Stimulated activated CD8-positive, alpha-beta memory T cell treated with anti-CD3 and anti-CD28 coated beads, Interleukin-15, amount 100 ng/mL, for 24 hours (primary cell): ENCODE data around the gene EDIL3.
"Not testable (repeated sequence)": the region's sequence is repeated elsewhere in the genome, so short reads cannot be mapped to it uniquely, and the experiment has no call there.

Source experiments
- DNase-seq: peaks from one replicate; pipeline ENCODE4 v3.0.0-alpha.2; 2020; ENCODE audit warnings: low read depth

Gene EDIL3

DNA sequence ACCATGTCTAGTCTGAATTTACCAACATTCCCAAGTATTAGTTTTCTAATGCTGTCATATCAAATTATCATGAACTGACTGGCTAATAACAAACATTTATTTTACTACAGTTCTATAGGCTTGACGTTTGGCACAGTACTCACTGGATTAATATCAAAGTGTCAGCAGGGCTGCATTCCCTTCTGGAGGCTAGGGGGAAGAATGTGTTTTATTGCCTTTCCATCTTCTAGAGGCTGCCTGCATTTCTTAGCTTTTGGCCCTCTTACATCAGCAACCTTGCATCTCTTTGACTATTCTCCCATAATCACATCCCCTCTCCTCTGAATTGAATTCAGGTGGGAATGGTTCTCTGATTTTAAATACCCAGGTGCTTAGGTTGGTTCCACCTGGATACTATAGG is 84.7 kb downstream of the EDIL3 start:
- no peak for DNase-seq

DNA sequence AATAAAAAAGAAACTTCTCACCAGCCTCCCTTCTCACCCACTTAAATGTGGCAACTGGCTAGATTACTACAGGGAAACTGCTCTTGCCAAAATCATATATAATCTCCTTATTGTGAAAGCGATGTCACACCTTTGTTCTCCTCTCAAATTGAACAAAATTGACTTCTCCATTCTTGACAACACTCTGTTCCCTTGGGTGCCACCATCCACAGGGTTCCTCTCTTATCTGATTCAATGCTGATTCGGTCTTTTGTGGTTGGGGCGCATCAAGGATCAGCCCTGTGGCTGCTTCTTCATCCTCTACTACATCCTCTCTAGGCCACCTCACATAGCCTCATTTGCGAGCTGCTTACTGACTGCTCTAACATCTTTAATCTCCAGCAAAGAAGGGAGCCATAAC is 86.1 kb downstream of the EDIL3 start:
- no peak for DNase-seq

DNA sequence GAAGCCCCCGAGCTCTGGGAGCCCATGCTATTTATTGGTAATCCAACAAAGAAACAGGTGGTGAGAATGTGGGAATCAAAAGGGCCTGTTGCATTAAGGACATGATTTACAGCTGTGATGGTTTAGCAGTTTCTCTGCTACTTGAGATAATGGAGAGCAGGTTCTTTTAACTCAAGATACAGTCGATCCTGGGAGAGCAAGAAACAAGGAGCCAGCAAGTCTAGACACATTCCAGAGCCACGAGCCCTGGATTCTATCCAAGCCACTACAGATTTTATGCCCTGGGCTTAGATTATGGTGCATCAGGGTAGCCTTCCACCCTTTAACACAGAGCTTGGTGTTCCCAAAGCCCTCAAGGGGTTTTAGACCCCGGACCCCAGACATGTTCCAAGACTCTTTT is 87.0 kb downstream of the EDIL3 start:
- DNase-seq = not testable (repeated sequence)

DNA sequence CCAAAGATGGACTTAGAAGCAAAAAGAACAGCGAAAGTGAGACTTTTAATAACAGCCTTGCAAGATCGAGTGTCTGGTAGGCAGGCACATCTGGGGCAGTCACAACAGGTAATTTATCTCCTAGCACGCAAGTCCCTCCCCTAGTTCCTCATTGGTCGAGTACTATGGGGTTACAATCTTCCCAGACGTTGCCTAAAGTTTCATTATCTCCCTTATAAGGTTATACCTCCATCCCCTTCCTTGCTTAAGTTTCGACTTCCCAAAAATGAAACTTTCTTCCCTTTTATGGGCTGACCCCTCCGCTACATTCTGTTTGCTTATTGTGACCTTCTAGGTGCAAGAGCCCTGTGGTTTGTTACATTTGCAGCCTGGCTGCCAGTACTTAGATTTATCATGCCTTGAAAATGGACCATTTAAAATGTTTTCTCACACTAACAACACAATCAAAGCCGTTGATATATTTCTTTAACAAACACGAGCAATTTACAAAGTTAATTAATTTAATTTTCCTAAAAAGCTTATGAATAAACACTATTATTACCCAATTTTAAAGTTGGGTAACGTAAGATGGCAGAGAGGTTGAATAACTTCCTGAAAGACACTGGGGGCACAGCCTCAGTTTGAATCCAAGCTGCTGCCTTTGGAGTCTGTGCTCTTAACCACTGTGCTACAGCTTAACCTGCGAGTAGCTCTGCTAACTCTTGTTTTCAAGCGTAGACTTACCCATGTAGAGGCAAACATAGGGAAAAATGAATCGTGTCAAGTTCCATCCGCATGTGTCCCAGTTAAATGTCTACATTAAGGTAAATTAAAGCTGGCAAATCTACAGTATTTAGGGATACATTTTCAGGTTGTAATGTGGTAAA is 91.7 kb downstream of the EDIL3 start:
- no peak for DNase-seq

DNA sequence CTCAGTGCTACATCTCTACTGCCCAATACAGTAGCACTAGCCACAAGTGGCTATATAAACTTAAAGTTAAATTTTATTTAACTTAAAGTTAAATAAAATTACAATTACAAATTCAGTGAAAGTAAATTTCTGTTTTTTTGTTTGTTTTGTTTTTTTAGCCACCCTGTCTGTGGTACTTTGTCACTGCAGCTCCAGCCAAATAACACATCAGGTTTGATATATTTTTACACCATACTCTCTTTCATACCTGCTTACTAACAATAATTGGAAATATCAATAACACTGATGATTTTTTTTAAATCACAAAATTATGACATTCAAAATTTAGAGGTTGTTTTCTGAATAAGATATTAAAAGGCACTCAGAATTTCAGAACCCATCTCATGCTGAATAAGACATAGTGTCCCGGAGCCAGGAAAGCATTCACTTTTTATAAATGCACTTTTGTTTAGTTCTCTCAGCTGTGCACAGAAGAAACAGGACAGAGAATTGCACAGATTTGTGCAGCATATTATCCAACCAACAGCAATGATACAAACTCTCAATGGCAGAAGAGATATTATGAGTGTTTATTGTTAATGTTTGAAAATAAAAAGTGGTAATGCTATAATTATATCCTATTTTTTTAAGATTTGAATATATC is 92.6 kb downstream of the EDIL3 start:
- no peak for DNase-seq

DNA sequence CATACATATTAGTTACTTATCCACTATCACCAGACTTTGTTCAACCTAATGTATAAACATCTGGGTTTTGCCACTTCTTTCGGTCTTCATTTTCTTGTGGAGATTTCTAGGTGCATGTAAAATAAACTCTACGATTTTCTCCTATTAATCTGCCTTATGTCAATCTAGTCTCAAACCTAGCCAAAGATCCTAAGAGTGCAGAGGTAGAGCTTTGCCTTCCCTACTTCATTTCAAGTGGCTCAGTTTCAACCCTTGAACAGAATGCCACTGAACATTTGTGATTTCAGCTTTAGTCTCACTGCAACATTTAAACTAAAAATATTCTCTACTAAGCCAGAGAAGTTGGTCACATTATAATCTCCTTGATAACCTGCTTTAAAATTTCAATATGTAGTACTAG is 94.0 kb downstream of the EDIL3 start:
- DNase-seq = no peak

DNA sequence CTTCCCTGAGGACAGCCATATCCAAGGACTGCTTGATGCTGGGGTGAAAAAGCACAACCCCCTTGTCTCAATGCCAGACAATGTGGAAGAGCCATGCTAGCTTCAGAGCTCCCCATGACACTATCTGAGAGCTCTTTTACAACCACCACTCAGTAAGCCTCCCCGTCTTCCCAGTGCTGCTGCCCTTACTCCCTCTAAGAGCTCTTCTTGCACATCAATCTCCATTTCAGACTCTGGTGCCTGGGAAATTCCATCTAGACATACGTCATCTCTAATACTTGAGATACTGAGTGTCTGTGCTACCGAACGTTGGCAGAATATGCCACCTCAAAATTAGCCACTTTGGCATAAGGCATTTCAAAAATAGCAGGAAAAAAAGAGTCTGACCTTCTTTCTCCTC is 94.5 kb downstream of the EDIL3 start:
- no peak for DNase-seq

DNA sequence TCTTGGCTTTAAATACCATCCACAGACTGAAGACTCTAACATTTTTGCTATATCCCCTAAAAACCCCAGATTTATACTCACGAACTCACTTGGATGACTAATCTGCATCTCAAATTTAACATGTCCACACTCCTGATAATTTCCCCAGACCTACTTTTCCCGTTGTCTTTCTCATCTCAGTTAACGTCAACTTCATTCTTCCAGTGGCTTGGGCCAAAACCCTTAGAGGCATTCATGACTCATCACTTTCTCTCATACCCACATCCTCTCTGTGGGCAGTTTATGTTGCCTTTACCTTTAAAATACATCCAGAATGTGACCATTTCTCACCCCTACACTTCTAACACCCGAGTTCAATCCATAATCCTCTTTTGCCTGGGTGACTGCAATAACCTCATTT is 96.7 kb downstream of the EDIL3 start:
- DNase-seq = no peak

DNA sequence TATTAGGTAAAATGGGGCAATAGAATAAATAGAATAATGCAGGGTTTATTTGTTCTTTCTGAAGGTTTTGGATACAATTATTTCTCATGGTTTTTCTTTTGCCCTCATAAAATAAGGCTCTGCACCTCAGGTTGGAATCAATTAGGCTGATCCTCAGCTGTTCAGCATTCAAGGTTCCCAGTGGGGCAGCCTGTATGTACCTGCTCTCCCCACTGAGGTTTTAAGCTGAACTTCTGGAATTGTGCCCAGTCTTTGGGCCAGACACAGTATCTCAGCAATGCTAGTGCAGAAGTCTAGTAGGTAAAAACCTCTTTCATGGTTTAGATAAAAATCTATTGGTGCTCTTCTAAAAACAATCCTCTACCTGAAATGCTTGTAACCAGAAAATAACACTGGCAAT is 98.0 kb downstream of the EDIL3 start:
- no peak for DNase-seq

DNA sequence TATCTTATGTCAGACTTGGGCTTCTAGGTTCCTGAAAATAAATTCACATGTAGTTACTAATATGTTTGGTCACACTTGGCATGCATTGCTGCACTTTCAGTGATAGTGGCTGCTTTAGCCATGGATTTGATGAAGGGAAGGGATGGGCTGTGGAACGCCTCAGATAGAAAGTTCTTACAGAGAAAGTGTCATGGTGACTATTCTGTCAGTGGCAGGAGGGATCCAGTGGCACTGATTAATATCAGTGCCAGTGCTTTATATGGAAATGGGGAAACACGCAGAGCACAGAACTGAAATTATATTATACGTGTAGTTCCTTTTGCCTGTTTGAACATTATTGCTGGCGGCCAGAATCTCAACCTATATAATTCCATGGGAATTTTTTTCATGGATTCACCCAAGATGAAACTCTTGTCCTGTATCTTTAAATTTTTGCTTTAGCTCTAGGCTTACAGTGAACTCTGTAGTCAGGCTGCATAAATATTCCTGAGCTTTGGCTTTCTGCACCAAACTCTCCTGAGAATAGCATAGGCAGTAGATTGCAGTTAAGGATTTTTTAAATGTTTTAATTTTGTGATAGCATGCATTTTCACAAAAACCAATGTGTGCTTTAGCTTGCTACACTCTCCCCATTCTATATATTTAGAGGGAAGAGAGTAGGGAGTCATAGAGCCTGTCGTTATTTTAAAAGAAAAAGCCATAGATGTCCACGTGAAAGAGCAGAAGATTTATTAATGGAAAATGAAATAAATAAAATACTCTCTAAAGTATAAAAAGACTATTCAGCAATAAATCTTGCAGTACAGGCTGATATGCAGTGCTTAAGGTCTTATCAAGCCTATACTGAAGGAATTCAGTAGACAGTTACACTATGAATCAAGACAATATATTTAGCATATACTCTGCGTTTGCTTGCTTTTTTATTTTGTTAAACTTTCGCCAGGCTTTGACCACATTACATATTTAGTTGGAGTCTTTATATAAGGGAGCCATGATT is 98.7 kb downstream of the EDIL3 start:
- no peak for DNase-seq

DNA sequence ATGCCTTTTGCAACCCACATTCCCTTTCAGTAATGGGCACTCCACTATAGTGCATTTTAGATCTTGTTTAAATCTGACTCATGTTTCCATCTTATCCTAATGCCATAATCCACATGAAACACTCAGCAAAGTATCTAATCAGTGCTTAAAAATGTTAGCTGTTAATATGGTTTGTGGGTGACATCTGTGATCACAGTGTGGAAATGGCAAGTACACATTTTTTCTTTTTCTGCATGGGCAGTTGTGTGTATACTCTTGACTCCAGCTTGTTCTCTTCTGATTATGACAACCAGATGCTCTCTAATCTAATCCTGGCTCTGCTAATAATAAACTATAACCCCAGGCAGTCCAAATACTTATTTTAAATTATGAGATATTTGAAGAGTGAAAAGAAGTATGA is 103.3 kb downstream of the EDIL3 start:
- no peak for DNase-seq

DNA sequence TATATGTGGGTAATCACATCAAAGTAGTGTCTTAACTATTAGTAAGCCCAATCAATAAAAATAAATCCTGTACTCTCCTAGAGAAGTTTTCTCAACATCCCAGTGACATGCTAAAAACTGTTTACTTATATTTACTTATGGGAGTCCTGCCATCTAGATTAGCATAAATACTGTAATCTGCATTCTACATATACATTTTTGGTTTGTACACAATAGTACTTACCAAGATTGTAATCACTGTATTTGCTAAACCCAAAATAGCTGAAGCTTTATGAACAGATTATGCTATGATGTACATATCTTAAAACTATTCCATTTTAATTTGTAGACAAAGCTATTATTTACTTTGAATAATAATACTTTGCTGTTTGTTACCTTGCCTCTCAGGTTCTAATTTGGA is 105.4 kb downstream of the EDIL3 start:
- no peak for DNase-seq

DNA sequence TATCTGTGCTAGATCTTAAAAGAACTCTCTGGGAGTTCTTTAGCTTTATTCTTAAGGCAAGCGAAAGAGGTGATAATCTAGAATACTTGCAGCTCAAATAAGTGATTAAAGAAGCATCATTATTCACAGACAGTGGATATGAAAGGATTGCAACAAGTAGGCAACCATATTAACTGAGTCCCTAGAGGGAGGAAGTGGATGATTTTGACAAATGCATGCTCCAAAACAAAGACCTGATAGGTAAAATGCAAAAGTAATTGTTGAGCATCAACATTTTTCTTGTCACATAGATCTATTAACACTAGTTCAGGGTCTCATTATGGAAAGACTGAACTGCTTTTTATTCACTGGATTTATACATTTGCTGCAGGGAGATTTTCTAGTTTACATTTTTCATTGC is 109.1 kb downstream of the EDIL3 start:
- DNase-seq = no peak

DNA sequence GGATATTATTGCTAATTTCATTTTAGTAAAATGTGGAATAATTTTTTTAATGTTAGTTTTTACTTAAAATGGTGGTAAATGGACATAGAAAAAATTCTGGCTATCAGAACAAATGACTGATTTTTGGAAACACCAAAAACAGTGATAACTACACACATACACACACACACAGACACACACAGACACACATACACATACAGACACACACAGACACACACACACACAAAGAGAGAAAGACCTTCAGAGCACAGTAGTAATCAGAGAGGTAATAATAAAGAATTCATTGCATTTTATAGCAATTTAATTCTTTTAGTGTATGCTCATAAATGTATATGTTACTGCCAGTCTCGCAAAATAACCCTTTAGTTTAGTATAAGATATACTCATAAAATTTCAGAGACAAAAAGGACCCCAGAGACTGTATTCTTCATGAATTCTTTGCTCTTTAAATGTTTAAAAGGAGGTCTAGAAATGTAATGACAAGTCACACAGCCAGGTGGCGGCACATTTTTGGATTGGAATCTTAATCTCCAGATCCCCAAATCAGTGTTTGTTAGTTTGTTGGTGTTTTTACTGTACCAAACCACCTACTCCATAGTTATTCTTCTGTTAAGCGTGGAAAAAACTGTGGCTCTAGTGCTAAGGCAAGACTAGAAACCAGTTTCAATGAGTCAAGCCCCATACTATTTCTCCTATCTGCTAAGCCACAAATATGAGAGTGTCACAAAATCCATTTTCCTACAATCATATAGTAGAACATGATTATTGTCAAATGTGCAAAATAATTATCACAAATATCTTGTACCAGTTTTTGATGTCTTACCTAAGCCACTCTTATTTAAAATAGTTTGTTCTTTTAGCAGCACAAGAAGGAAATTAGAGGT is 109.9 kb downstream of the EDIL3 start:
- no peak for DNase-seq

DNA sequence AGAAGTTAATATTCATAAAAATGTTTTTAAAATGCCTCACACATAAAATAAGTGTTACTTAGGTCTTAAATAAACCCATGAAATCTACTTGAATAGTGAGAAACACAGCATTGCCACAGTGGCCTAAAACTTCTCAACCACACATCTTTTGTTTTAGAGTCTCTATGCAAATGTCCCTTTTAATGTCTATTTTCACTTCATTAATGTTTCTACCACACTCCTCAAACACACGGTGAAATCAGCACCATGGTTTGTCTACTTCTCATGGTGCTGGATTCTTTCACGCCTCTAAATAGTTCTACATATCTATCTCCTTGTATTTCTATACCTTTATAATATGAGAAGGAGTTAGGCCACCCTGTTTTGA is 111.2 kb downstream of the EDIL3 start:
- no peak for DNase-seq

DNA sequence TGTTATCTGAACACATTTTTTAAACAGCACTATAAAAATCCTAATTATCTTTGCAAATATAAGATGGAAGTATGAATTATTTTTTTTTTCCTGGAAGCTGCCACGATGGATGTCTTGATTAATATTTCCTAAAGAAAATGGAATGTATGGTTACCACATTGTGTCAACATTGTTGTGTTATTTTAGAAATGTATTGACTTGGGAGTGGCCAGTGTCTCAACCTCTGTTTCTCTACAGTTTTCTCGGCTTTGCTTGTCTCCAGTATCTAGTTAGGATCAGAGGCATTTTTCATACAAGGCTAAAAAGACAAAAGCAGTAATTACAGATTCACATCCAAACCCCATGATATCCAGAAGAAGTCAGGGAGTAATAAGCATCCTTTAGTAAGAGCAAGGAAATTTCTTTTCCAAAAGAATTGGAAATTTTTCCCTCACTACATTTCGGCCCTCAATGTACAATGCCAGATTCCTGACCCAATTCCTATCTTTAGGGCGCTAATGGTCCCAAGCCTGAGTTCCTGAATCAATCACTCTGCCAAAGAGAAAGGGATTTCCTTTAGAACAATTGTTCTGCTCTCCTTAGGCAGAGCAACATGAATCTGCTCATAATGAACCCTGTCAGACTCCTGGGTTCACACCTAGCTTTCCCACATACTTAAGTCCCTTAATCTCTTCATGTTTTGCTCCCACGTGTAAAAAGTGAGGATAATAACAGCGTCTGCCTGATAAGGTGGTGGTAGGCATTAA is 111.7 kb downstream of the EDIL3 start:
- DNase-seq = no peak

DNA sequence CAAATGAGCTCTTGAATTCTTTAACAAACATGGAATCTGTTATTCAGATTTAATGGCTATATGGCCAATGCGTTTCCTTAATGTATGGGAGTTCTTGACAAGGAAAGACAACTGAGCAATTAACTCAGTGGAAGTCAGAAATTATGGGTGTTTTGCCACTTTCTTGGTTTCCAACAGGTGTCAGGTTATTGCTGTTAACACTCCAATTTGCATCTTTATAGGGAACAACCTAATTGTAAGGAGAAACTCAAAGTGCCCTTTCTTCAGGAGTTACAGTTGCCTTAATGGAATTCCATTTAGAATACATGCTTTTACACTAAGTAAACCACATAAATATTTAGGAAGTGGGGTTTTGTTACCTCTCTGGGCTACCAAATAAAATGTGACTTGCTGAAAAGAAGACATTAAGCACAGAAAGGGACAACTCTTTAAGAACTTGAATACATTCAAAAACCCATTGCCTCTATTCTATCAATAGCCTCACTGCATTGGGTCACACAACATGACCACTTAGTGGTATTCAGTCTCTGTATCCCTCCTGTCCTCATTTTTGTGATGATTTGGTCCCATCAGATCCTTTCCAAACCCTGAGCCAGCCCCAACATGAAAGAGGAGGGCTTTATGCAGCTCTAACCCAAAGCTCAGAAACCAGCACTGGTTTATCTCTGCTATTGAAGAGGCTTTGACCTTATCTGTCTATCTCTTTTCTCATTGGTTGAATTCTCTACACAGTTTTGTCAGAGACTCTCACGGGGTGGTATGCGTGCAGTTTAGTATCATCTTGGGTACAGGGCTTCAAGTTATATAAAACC is 118.7 kb downstream of the EDIL3 start:
- DNase-seq = no peak

DNA sequence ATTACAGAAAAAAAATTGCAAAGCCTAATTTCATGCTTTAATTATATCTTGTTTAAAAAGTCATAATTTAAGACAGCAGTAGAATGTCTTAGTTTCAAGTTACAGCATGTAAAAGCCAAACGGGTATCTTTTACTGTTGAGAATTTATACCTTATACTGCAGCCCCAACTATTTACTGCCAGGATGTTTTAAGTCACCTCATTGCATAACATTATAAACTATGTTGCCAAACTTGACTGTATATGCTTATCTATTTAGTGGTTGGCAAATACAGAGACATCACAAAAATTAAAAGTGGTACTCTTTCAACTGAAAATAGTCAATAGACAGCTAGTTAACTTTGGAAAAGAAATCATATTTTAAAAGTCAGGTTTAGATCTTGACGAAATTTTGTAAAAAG is 119.5 kb downstream of the EDIL3 start:
- no peak for DNase-seq

DNA sequence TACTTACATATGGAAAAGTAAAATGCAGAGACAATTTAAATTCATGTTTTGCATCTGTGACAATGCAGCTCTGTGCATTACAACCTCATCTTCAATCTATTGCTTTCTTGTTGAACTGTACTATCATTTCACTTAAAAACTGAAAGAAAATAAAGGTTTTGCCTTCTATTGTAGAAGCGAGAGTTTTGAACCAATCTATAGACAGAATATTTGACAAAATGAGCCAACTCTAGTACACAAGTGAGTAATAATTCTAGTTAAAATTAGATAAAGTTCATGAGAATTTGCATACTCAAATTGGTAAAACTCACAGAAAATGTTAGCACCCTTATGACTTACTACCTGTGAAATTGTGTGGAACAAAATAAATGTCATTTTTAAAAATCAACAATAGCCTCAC is 123.7 kb downstream of the EDIL3 start:
- no peak for DNase-seq

DNA sequence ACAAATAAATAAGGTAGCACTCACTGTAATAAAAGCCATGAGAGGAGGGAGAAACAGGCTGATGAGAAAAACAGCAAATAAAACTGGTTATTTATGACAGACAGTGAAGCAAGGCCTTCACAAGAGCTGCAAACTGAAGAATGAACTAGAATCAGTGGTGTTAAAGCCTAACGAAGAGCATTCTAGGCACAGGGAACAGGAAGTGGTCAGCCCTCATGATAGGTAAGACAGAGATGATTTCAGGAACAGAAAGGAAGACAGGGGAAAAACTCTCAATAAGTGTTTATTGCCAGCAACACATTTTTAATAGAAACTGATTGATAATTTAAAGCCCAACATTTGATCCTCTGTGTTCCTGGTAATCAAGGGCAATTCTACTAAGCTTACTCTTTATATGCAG is 124.5 kb downstream of the EDIL3 start:
- DNase-seq = no peak
